H1 (cell line): ENCODE results near the gene MBNL2. TPM values are rescaled to one million over a fixed set of nuclear protein-coding genes. Genes with fewer than 3 reads are reported as not detected.

Experiments
- CTCF ChIA-PET: fragments of 300-600 bp; sonication (Branson Sonifier 250); formaldehyde crosslinking; loops from one replicate; lab custom pipeline; 2021; ENCODE audit not compliant: partially characterized antibody; lab: Charles Lee
- POLR2A ChIA-PET: fragments of 300-600 bp; sonication (Branson Sonifier 250); formaldehyde crosslinking; loops from one replicate; lab custom pipeline; 2021; ENCODE audit warnings: inconsistent platforms; ENCODE audit not compliant: partially characterized antibody; lab: Charles Lee
- DNase-seq, 2 experiments: peaks; one replicate each; pipeline versions ENCODE4 v3.0.0 to v3.0.0-alpha.2; 2010 to 2022; ENCODE audit warnings: low spot score in 2 of 2, low read depth in 1 of 2, mixed read lengths in 1 of 2
- FAIRE-seq: peaks from 2 replicates; lab custom pipeline; 2011; peaks lifted over from hg19 to GRCh38; lab: Jason Lieb, UNC
- H2AFZ ChIP-seq: 2 replicates; pipeline ENCODE4 v1.8.1; 2012; ENCODE audit warnings: low read length, inconsistent platforms
- H2AK5ac ChIP-seq: 2 replicates; pipeline ENCODE4 v1.6.1; 2013; ENCODE audit warnings: low read depth, low read length
- H2BK120ac ChIP-seq: replicated peaks from 2 replicates; pipeline ENCODE3; 2013; ENCODE audit warnings: low read depth, low read length, inconsistent platforms
- H2BK12ac ChIP-seq: 2 replicates; pipeline ENCODE4 v1.6.1; 2013; ENCODE audit warnings: low read depth, low read length
- H2BK15ac ChIP-seq: 2 replicates; pipeline ENCODE4 v1.6.1; 2013; ENCODE audit warnings: low read length
- H2BK20ac ChIP-seq: 2 replicates; pipeline ENCODE4 v1.6.1; 2013; ENCODE audit warnings: low read length
- H2BK5ac ChIP-seq: 2 replicates; pipeline ENCODE4 v1.6.1; 2013; ENCODE audit warnings: low read depth, low read length
- H3K14ac ChIP-seq: 2 replicates; pipeline ENCODE4 v1.6.1; 2013; ENCODE audit warnings: inconsistent platforms; ENCODE audit not compliant: insufficient read length
- H3K18ac ChIP-seq: 2 replicates; pipeline ENCODE4 v1.6.1; 2013; ENCODE audit warnings: low read length; ENCODE audit errors: extremely low read depth
- H3K23ac ChIP-seq: 2 replicates; pipeline ENCODE4 v1.6.1; 2013; ENCODE audit warnings: inconsistent platforms; ENCODE audit not compliant: insufficient read length
- H3K23me2 ChIP-seq: 2 replicates; pipeline ENCODE4 v1.6.1; 2013; ENCODE audit warnings: low read depth, low read length
- H3K27ac ChIP-seq: 2 replicates; pipeline ENCODE4 v1.6.1; 2011; ENCODE audit warnings: low read depth, low read length, inconsistent platforms
- H3K27me3 ChIP-seq, 4 experiments: replicated peaks in 1 of 4; 1 replicate in 1 of 4; 2 replicates in 3 of 4; pipeline versions ENCODE4 v1.6.1 to v1.8.1; 2011 to 2013; ENCODE audit warnings: low read length in 3 of 4, mild to moderate bottlenecking in 3 of 4, inconsistent platforms in 2 of 4, mixed read lengths in 2 of 4, moderate library complexity in 1 of 4; ENCODE audit not compliant: control insufficient read depth in 3 of 4, insufficient read depth in 3 of 4; ENCODE audit errors: extremely low read depth in 1 of 4
- H3K36me3 ChIP-seq, 4 experiments: 2 replicates each; pipeline versions ENCODE4 v1.6.1 to v1.8.1; 2011 to 2013; ENCODE audit warnings: mild to moderate bottlenecking in 4 of 4, low read length in 3 of 4, moderate library complexity in 2 of 4, control low read depth in 1 of 4, inconsistent platforms in 1 of 4; ENCODE audit not compliant: insufficient read depth in 4 of 4, control insufficient read depth in 2 of 4
- H3K4ac ChIP-seq: replicated peaks from 2 replicates; pipeline ENCODE3; 2013; ENCODE audit warnings: low read length, low read depth, mixed read lengths, inconsistent platforms; ENCODE audit not compliant: insufficient read length
- H3K4me1 ChIP-seq, 4 experiments: replicated peaks in 1 of 4; 1 replicate in 1 of 4; 2 replicates in 3 of 4; pipeline versions ENCODE4 v1.6.1 to v1.8.1; 2011 to 2013; ENCODE audit warnings: low read length in 3 of 4, inconsistent platforms in 2 of 4, mixed read lengths in 1 of 4; ENCODE audit not compliant: insufficient read depth in 4 of 4, control insufficient read depth in 3 of 4
- H3K4me2 ChIP-seq, 2 experiments: 2 replicates each; pipeline versions ENCODE4 v1.6.1 to v1.8.1; 2011 to 2013; ENCODE audit warnings: low read depth in 2 of 2, low read length in 2 of 2, control low read depth in 1 of 2, inconsistent platforms in 1 of 2, mild to moderate bottlenecking in 1 of 2; ENCODE audit not compliant: insufficient read depth in 1 of 2
- H3K4me3 ChIP-seq, 4 experiments: fragments of 200-600, 300-600 bp in 1 of 4; sonication (generic), shearing (Covaris generic), sonication (Bioruptor Twin) in 1 of 4; 2 replicates each; pipeline versions ENCODE4 v1.5.1 to v1.8.1; 2011 to 2016; ENCODE audit warnings: low read length in 4 of 4, low read depth in 3 of 4, control low read depth in 2 of 4, inconsistent platforms in 2 of 4, mild to moderate bottlenecking in 2 of 4, mixed read lengths in 1 of 4, moderate library complexity in 1 of 4; ENCODE audit not compliant: insufficient read depth in 2 of 4; ENCODE audit errors: extremely low read depth in 1 of 4
- H3K56ac ChIP-seq: replicated peaks from 2 replicates; pipeline ENCODE3; 2013; ENCODE audit warnings: low read depth, mild to moderate bottlenecking, mixed read lengths, low read length, inconsistent platforms; ENCODE audit not compliant: insufficient read length
- H3K79me1 ChIP-seq: 2 replicates; pipeline ENCODE4 v1.6.1; 2013; ENCODE audit warnings: low read depth, low read length, control low read depth
- H3K79me2 ChIP-seq, 2 experiments: 2 replicates each; pipeline versions ENCODE4 v1.6.1 to v1.8.1; 2012 to 2013; ENCODE audit warnings: low read length in 2 of 2, mild to moderate bottlenecking in 2 of 2, inconsistent platforms in 1 of 2; ENCODE audit not compliant: insufficient read depth in 2 of 2, control insufficient read depth in 1 of 2
- H3K9ac ChIP-seq, 4 experiments: replicated peaks in 1 of 4; 1 replicate in 1 of 4; 2 replicates in 3 of 4; pipeline versions ENCODE4 v1.6.1 to v1.8.1; 2011 to 2013; ENCODE audit warnings: low read depth in 3 of 4, low read length in 3 of 4, control low read depth in 2 of 4, mild to moderate bottlenecking in 2 of 4, moderate library complexity in 2 of 4, inconsistent platforms in 1 of 4; ENCODE audit errors: extremely low read depth in 1 of 4
- H3K9me3 ChIP-seq, 2 experiments: 2 replicates each; pipeline versions ENCODE4 v1.6.1 to v1.8.1; 2012 to 2013; ENCODE audit warnings: mild to moderate bottlenecking in 2 of 2, moderate library complexity in 2 of 2, control low read depth in 1 of 2, inconsistent platforms in 1 of 2, low read depth in 1 of 2, low read length in 1 of 2, mixed read lengths in 1 of 2; ENCODE audit not compliant: insufficient read depth in 2 of 2
- H4K20me1 ChIP-seq, 2 experiments: replicated peaks in 1 of 2; 2 replicates each; pipeline versions ENCODE3 to v1.8.1; 2011 to 2013; ENCODE audit warnings: inconsistent platforms in 2 of 2, low read length in 2 of 2, mild to moderate bottlenecking in 1 of 2; ENCODE audit not compliant: insufficient read depth in 2 of 2, control insufficient read depth in 1 of 2
- H4K5ac ChIP-seq: 2 replicates; pipeline ENCODE4 v1.6.1; 2013; ENCODE audit warnings: low read length, low read depth, mixed read lengths, inconsistent platforms; ENCODE audit not compliant: insufficient read length
- H4K8ac ChIP-seq: 2 replicates; pipeline ENCODE4 v1.8.0; 2013; ENCODE audit warnings: mild to moderate bottlenecking, moderate library complexity, low read length, inconsistent platforms; ENCODE audit not compliant: insufficient read depth; ENCODE audit errors: extremely low read depth
- H4K91ac ChIP-seq: replicated peaks from 2 replicates; pipeline ENCODE3; 2013; ENCODE audit warnings: low read length, mixed read lengths, inconsistent platforms; ENCODE audit not compliant: insufficient read length
- ASH2L ChIP-seq: fragments of 200-600, 300-600 bp; sonication (generic); IDR thresholded peaks from one replicate; pipeline ENCODE4 v1.7.1; 2017; ENCODE audit warnings: low read length
- BACH1 ChIP-seq: IDR thresholded peaks from 2 replicates; pipeline ENCODE4 v1.6.1; 2012; ENCODE audit warnings: low read length, improper control_type of control experiment
- CBX8 ChIP-seq: fragments of 300-800, 300-1000 bp; sonication (generic); IDR thresholded peaks from 2 replicates; pipeline ENCODE4 v1.7.1; 2016; ENCODE audit warnings: low read depth, low read length, borderline replicate concordance
- CEBPB ChIP-seq: IDR thresholded peaks from 2 replicates; pipeline ENCODE4 v1.6.1; 2012; ENCODE audit warnings: low read depth, low read length
- CHD2 ChIP-seq: IDR thresholded peaks from 2 replicates; pipeline ENCODE4 v1.6.1; 2012; ENCODE audit warnings: low read length, improper control_type of control experiment
- CTBP2 ChIP-seq: IDR thresholded peaks from 2 replicates; pipeline ENCODE4 v1.7.0; 2011; ENCODE audit warnings: borderline replicate concordance, mild to moderate bottlenecking, moderate library complexity, mixed read lengths, low read length; ENCODE audit not compliant: insufficient read depth, insufficient read length
- GABPA ChIP-seq: IDR thresholded peaks from 2 replicates; pipeline ENCODE4 v1.6.1; 2011; ENCODE audit warnings: mild to moderate bottlenecking, low read length, moderate library complexity, borderline replicate concordance; ENCODE audit not compliant: insufficient read depth
- HDAC2 ChIP-seq, 2 experiments: fragments of 300-600 bp in 1 of 2; sonication (generic) in 1 of 2; IDR thresholded peaks; 2 replicates each; pipeline ENCODE4 v1.6.1; 2011 to 2012; ENCODE audit warnings: low read depth in 2 of 2, low read length in 2 of 2, mild to moderate bottlenecking in 2 of 2, moderate library complexity in 2 of 2, borderline replicate concordance in 1 of 2, inconsistent platforms in 1 of 2
- HDAC6 ChIP-seq: IDR thresholded peaks from one replicate; pipeline ENCODE4 v1.7.1; 2012; ENCODE audit warnings: low read depth, mild to moderate bottlenecking, inconsistent platforms, low read length, moderate library complexity
- KDM5A ChIP-seq: fragments of 200-600 bp; IDR thresholded peaks from 2 replicates; pipeline ENCODE4 v1.7.1; 2012; ENCODE audit warnings: mild to moderate bottlenecking, low read length, inconsistent platforms, mixed read lengths
- PHF8 ChIP-seq: fragments of 200-600 bp; sonication (generic); conservative IDR thresholded peaks from 2 replicates; pipeline ENCODE4 v1.7.1; 2012; ENCODE audit warnings: low read depth, mild to moderate bottlenecking, inconsistent platforms, low read length, moderate library complexity
- SIN3A ChIP-seq, 2 experiments: IDR thresholded peaks in 1 of 2; conservative IDR thresholded peaks in 1 of 2; 2 replicates each; pipeline ENCODE4 v1.6.1; 2011 to 2012; ENCODE audit warnings: low read length in 2 of 2, improper control_type of control experiment in 1 of 2, low read depth in 1 of 2, mild to moderate bottlenecking in 1 of 2
- SRF ChIP-seq: IDR thresholded peaks from 2 replicates; pipeline ENCODE4 v1.6.1; 2011; ENCODE audit warnings: mild to moderate bottlenecking, low read depth, low read length, moderate library complexity
- SUZ12 ChIP-seq: fragments of 200-600 bp; sonication (generic); IDR thresholded peaks from 2 replicates; pipeline ENCODE4 v1.6.1; 2012; ENCODE audit warnings: mild to moderate bottlenecking, inconsistent platforms, low read length, moderate library complexity, mixed read lengths
- TAF1 ChIP-seq: IDR thresholded peaks from 2 replicates; pipeline ENCODE4 v1.6.1; 2011; ENCODE audit warnings: mild to moderate bottlenecking, low read depth, low read length
- WGBS, 2 experiments: shearing (Covaris generic) in 1 of 2; methylation state at CpG; one replicate each; pipeline versions ENCODE4 v1.1.6 to v1.1.7; 2013 to 2015; ENCODE audit warnings: low lambda C conversion rate in 2 of 2, mixed read lengths in 2 of 2, inconsistent platforms in 1 of 2, low coverage in 1 of 2, missing lambda C conversion rate in 1 of 2; ENCODE audit not compliant: insufficient replicate concordance in 2 of 2, insufficient coverage in 1 of 2, insufficient read length in 1 of 2; ENCODE audit errors: extremely low coverage in 1 of 2, missing lambda C conversion rate in 1 of 2; 5-methylcytosine and 5-hydroxymethylcytosine counted together
- polyA plus RNA-seq, 7 experiments: library from polyadenylated mRNA; depleted of rRNA in 3 of 7; stranded (reverse) in 5 of 7; unstranded in 2 of 7; fragments of >200 nt in 5 of 7; fragments of 200-250 nt in 2 of 7; gene quantifications; 1 replicate in 5 of 7; 2 replicates in 1 of 7; 4 replicates in 1 of 7; pipeline versions ENCODE4 v1.2.1 to v1.2.3, GENCODE V29; 2011 to 2013; ENCODE audit warnings: missing spikeins in 2 of 7, mixed read lengths in 2 of 7
- total RNA-seq: library from RNA; stranded (reverse); fragmentation: NEBNext Ultra II Directional; extraction: Animal tissue kit (Norgen Biotek cat#: 25700); gene quantifications from 2 replicates; pipeline ENCODE4 v1.2.1, GENCODE V29; 2021

The MBNL2 gene
- total and polyA plus RNA-seq, 2 of the 8 experiments (the other 6 are each of a cell fraction or from before 2014, with no cell fraction given), result 1.0 to 2.6 TPM

GRCh38 chr13:97414392-97414791, 192.3 kb downstream of the MBNL2 start:
- Histone ChIP-seq H3K79me1 (no peaks in the 10 kb centered on the region), H2AFZ (0 out of 2 replicates have a peak overlapping the region, but pooled peaks have one; percentile 22), H3K56ac (no peak overlapping the region), H2BK15ac (no peak overlapping the region), H2AK5ac (no peak overlapping the region), H4K8ac (no peak overlapping the region), H3K9me3 (no peaks in the 10 kb centered on the region), H3K9ac (no peak overlapping the region), H3K27me3 (no peaks in the 10 kb centered on the region), H2BK12ac (no peak overlapping the region), H2BK20ac (no peak overlapping the region), H2BK120ac (no peak overlapping the region), H3K23me2 (no peaks in the 10 kb centered on the region), H3K4me3 (no peak overlapping the region), H3K79me2 (no peaks in the 10 kb centered on the region), H3K36me3 (no peaks in the 10 kb centered on the region), H4K5ac (no peak overlapping the region), H3K23ac (no peak overlapping the region), H3K4me1 (no peaks in the 10 kb centered on the region), H3K14ac (no peak overlapping the region), H3K4me2 (no peak overlapping the region), H2BK5ac (no peak overlapping the region), H4K91ac (no peak overlapping the region), H3K18ac (no peak overlapping the region), H4K20me1 (no peaks in the 10 kb centered on the region), H3K4ac (no peak overlapping the region), H3K27ac (no peak overlapping the region)
- ChIA-PET POLR2A (interaction anchor here (1.0 kb wide), 1 partner anchor 19 kb away, joined by 3 read pairs; the partner anchor contains the start of gene RAP2A), CTCF (interaction anchor here (1.2 kb wide), 1 partner anchor 12 kb away, joined by 3 read pairs; no protein-coding TSS in a partner anchor)
- 86% methylated on average over 4 of the region's 4 CpGs; no CpG with 5 or more reads in 1 of the 2 experiments for WGBS, 2 experiments
- DNase-seq (no peak), FAIRE-seq (no peak)
- TF ChIP-seq BACH1 (no peak), GABPA (no peak), CHD2 (no peak), SUZ12 (no peak), SRF (no peak), HDAC2 (IDR thresholded peaks at IDR 0.05; ENCODE audit: borderline replicate concordance in 1 of 2, low read depth in 2 of 2, low read length in 2 of 2) (no peak), CEBPB (no peak), CBX8 (no peak), SIN3A (conservative IDR thresholded peaks at IDR 0.05 in 1 of 2, IDR thresholded peaks at IDR 0.05 in 1 of 2; ENCODE audit: low read depth in 1 of 2, low read length in 2 of 2) (no peak), CTBP2 (no peak), KDM5A (no peak), PHF8 (no peak), TAF1 (no peak), HDAC6 (no peak), ASH2L (no peak)
